Measurements from ENCODE around the gene MDFIC2.
"Not testable (repeated sequence)": the region's sequence is repeated elsewhere in the genome, so short reads cannot be mapped to it uniquely, and the experiment has no call there.

MDFIC2 gene

GRCh38 chr3:70312336-70312735 is at the start of gene MDFIC2:
Gene MDFIC2, minus strand, starts transcription at chr3:70312638. Its CDS starts 665 bp downstream, at chr3:70311973.
- no peak for DNase-seq (ENCODE audit: low read depth in 2 of 2)

DNA sequence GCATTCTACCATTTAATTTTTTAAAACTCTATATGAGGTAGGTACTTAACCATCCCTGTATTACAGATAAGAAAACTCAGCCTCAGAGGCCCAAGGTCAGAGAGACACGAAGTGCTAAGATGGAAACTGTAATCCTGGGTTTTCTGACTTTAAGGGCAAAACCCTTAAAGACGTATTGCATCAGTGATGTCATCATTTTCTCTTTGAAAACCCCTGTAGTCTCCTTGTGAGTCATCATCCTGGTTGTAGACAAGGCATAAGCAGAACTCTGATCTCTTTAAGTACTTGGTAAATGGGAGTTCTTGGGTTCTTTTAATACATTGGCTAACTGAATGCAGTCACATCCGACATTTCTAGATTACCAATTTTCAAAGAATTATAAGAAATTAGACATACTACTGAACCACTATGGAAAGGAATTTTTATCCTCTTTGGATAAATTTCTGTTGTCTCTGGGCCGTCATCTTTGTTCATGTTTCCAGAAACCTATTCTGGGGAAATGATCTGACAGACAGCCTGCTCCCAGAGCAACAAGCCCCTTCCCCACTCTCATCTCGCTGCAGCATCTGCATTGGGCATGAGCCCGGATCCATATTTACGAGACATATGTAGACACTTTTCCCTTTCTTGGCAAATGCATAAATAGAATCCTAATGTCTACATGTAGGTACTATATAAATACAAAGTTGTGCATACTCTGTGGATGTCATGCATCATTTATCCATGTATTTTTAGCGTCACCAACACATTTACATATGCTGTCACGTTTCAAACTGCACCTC is 48.7 kb upstream of the MDFIC2 start:
- no peak for DNase-seq (ENCODE audit: low read depth in 2 of 2)

- no peak for DNase-seq (ENCODE audit: low read depth in 2 of 2)
Measured at GRCh38 chr3:70359711-70360110, 47.3 kb upstream of the MDFIC2 start.

GRCh38 chr3:70358978-70359580 is 46.6 kb upstream of the MDFIC2 start:
- no peak for DNase-seq (ENCODE audit: low read depth in 2 of 2)

DNA sequence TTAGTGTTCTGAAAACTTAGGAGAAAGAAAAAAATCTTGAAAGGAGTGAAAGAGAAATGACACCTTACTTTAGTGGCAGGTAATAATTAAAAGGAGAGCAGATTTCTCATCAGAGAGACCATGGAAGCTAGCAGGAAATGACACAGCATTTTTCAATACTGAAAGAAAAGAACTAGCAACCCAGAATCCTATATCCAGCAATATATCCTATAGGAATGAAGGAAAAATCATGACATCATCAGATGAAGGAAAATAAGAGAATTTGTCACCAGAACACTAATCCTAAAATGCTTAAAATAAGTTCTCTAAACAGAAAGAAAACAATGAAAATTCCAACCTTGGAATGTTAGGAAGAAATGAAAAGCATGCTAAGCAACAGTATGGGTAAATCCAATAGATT is 39.8 kb upstream of the MDFIC2 start:
- no peak for DNase-seq (ENCODE audit: low read depth in 2 of 2)

DNA sequence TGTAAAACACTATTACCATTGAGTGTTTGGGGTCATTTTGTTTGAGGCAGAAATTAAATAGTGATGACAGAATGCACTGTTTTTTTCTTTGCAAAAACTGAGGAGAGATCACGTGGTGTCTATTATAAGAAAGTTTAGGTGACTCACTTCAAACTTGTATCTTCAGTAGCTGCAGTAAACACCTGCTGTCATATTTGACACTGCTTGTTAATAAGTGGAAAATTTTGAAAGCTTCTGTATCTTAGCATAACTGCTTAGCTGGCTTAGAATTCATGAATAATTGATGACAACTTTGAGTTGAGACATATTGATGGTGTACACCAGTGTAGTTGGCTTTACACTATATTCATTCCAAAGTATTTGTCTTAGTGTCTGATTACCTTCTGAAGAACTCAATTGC is 29.7 kb upstream of the MDFIC2 start:
- no peak for DNase-seq (ENCODE audit: low read depth in 2 of 2)

GRCh38 chr3:70336885-70337284 is 24.4 kb upstream of the MDFIC2 start:
- DNase-seq (ENCODE audit: low read depth in 2 of 2) = not testable (repeated sequence)

DNA sequence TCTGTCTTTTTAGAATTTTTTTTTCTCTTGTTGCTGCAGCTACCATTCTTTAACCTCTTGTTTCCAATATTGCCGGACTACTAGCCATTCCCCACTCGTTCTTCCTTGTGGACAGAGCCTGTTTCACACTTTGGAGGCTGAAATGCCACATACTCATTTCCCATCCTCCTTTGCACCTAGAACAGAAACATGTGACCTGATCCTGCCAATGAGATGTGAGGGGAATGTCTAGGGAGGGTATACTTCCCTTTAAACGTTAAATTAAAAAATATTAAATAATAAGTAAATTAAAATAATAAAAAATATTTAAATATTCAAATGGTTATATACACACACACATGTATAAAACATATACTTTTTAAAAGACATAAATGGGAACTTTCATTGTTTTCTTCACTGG is 20.6 kb upstream of the MDFIC2 start:
- DNase-seq (ENCODE audit: low read depth in 2 of 2) = no peak

GRCh38 chr3:70315021-70315420 is 2.6 kb upstream of the MDFIC2 start:
- no peak for DNase-seq (ENCODE audit: low read depth in 2 of 2)

- DNase-seq (ENCODE audit: low read depth in 2 of 2) = no peak
Measured at GRCh38 chr3:70310809-70311208, 1.6 kb downstream of the MDFIC2 start.

DNA sequence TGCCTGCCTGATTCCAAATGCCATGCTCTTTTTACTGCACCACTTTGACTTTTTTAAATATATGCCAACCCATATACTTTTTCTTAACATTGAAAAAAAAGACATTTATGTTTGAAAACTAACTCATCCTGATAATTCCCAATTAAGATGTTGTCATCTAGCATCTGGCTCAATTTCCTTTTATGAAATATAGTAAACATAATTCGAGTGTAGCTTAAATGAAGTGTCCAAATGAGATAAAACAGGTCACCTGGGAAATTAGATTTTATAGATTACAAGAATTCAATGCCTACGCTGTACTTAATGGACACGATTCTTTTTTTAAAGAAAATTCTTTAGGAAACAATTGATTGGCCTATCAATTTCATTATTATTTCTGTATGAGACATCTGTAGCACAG is 2.8 kb downstream of the MDFIC2 start:
- no peak for DNase-seq (ENCODE audit: low read depth in 2 of 2)

GRCh38 chr3:70308760-70309159 is 3.7 kb downstream of the MDFIC2 start:
- DNase-seq (ENCODE audit: low read depth in 2 of 2) = no peak

DNA sequence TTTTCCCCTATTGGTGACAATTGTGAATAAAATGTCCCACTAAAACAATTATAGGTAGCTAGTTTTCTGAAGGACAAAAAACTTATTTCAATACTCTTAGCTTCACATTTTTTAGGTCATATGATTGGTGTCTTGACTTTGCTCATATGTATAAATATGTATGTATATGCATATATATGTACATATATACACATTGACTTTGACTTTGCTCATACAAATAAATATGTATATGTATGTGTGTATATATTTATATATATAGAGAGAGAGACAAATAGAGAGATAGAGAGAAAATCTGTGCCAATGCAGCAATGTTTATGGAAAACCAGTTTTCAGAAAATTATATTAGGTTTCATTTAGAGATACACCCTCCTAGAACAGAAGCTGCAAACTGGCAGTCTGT is 5.7 kb downstream of the MDFIC2 start:
- no peak for DNase-seq (ENCODE audit: low read depth in 2 of 2)

- no peak for DNase-seq (ENCODE audit: low read depth in 2 of 2)
Measured at GRCh38 chr3:70298385-70298784, 14.1 kb downstream of the MDFIC2 start.

GRCh38 chr3:70291097-70291482 is 21.3 kb downstream of the MDFIC2 start:
- no peak for DNase-seq (ENCODE audit: low read depth in 2 of 2)

DNA sequence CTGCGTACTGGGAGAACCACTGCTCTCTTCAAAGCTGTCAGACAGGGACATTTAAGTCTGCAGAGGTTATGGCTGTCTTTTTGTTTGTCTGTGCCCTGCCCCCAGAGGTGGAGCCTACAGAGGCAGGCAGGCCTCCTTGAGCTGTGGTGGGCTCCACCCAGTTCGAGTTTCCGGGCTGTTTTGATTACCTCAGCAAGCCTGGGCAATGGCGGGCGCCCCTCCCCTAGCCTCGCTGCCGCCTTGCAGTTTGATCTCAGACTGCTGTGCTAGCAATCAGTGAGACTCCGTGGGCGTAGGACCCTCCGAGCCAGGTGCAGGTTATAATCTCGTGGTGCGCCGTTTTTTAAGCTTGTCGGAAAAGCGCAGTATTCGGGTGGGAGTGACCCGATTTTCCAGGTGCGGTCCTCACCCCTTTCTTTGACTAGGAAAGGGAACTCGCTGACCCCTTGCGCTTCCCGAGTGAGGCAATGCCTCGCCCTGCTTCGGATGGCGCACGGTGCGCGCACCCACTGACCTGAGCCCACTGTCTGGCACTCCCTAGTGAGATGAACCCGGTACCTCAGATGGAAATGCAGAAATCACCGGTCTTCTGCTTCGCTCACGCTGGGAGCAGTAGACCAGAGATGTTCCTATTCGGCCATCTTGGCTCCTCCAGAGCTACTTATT is 21.9 kb downstream of the MDFIC2 start:
- DNase-seq (ENCODE audit: low read depth in 2 of 2) = not testable (repeated sequence)

- DNase-seq (ENCODE audit: low read depth in 2 of 2) = no peak
Measured at GRCh38 chr3:70281663-70282062, 30.8 kb downstream of the MDFIC2 start.

- DNase-seq (ENCODE audit: low read depth in 2 of 2) = no peak
Measured at GRCh38 chr3:70277304-70277703, 35.1 kb downstream of the MDFIC2 start.

DNA sequence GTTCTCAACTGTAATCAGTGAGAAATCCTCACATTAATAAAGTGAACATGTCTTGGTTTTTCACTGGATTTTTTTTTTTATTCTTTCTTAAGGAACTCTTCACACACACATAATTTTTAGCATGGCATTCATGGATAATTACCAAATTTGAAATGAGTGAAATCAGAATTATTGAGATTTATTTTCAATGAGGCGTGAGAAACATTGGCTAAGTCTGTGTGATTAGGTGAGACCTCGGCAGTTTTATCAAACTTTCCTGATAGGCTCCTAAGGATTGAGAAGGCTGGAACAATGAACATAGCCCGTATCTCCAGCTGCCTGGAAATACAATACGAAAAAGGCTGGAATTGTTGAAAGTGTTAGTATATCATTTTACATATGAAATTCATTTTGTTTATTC is 35.5 kb downstream of the MDFIC2 start:
- no peak for DNase-seq (ENCODE audit: low read depth in 2 of 2)

- DNase-seq (ENCODE audit: low read depth in 2 of 2) = no peak
Measured at GRCh38 chr3:70273492-70273891, 38.9 kb downstream of the MDFIC2 start.

- no peak for DNase-seq (ENCODE audit: low read depth in 2 of 2)
Measured at GRCh38 chr3:70272798-70273197, 39.6 kb downstream of the MDFIC2 start.

- DNase-seq (ENCODE audit: low read depth in 2 of 2) = no peak
Measured at GRCh38 chr3:70264122-70264780, 48.2 kb downstream of the MDFIC2 start.

DNA sequence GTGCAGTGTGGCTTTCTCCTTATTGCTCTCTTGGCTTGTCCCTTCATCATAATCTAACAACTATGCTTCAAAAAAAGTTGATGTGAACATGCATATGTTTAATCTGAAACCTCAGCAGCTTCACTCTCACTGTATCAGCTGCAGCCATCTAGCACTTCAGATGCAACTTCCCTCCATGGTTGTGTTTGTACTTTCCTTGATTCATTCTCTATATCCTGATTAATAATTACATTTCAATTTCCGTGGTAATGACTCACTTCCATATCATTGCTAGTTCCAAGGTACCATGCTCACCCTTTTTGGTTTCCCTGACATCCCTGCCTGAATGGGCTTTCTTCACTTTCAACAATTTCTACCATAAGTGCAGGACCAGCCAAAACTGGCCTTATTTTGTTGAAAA is 51.2 kb downstream of the MDFIC2 start:
- no peak for DNase-seq (ENCODE audit: low read depth in 2 of 2)

Data from stimulated activated CD4-positive, alpha-beta T cell treated with anti-CD3 and anti-CD28 coated beads, Interleukin-1b, Interleukin-23, amount 100 ng/mL, for 4 hours (primary cell).